ENCODE data around the gene PPP1R9B.
A peak's percentile ranks its signal among the peaks of the same experiment; 100 is the strongest.

Gene PPP1R9B

GRCh38 chr17:50128441-50129352, 21.8 kb downstream of the PPP1R9B start:
- peak overlapping the region; percentile 70; the same call in 1 of the 2 replicates for H3K9ac ChIP-seq (ENCODE audit: low read depth, low read length)
- peaks cover 39% of the 10 kb centered on the region for H3K4me1 ChIP-seq (ENCODE audit: insufficient read depth, low read length)
- H3K36me3 ChIP-seq (ENCODE audit: insufficient read depth, low read length): no peaks in the 10 kb centered on the region
- no peaks in the 10 kb centered on the region for H3K9me3 ChIP-seq (ENCODE audit: control insufficient read depth, insufficient read depth, low read length)

GRCh38 chr17:50127697-50128361, 22.6 kb downstream of the PPP1R9B start:
- Histone ChIP-seq H3K4me1 (ENCODE audit: insufficient read depth, low read length) (peaks cover 40% of the 10 kb centered on the region), H3K9me3 (ENCODE audit: control insufficient read depth, insufficient read depth, low read length) (no peaks in the 10 kb centered on the region), H3K9ac (ENCODE audit: low read depth, low read length) (peak overlapping the region; percentile 70; the same call in 1 of the 2 replicates), H3K36me3 (ENCODE audit: insufficient read depth, low read length) (no peaks in the 10 kb centered on the region)

- Histone ChIP-seq H3K9ac (ENCODE audit: low read depth, low read length) (no peak overlapping the region), H3K9me3 (ENCODE audit: control insufficient read depth, insufficient read depth, low read length) (no peaks in the 10 kb centered on the region), H3K4me1 (ENCODE audit: insufficient read depth, low read length) (peaks cover 31% of the 10 kb centered on the region), H3K36me3 (ENCODE audit: insufficient read depth, low read length) (no peaks in the 10 kb centered on the region)
Observed at GRCh38 chr17:50125420-50125997, 25.0 kb downstream of the PPP1R9B start.

- Histone ChIP-seq H3K9me3 (ENCODE audit: control insufficient read depth, insufficient read depth, low read length) (no peaks in the 10 kb centered on the region), H3K9ac (ENCODE audit: low read depth, low read length) (peak overlapping the region; percentile 9; the same call in 1 of the 2 replicates), H3K4me1 (ENCODE audit: insufficient read depth, low read length) (peaks cover 31% of the 10 kb centered on the region), H3K36me3 (ENCODE audit: insufficient read depth, low read length) (no peaks in the 10 kb centered on the region)
Observed at GRCh38 chr17:50123649-50124349, 26.7 kb downstream of the PPP1R9B start.

GRCh38 chr17:50122945-50123344, 27.5 kb downstream of the PPP1R9B start:
- Histone ChIP-seq H3K9me3 (ENCODE audit: control insufficient read depth, insufficient read depth, low read length) (no peaks in the 10 kb centered on the region), H3K36me3 (ENCODE audit: insufficient read depth, low read length) (no peaks in the 10 kb centered on the region), H3K4me1 (ENCODE audit: insufficient read depth, low read length) (peaks cover 29% of the 10 kb centered on the region), H3K9ac (ENCODE audit: low read depth, low read length) (no peak overlapping the region)

- Histone ChIP-seq H3K36me3 (ENCODE audit: insufficient read depth, low read length) (no peaks in the 10 kb centered on the region), H3K9me3 (ENCODE audit: control insufficient read depth, insufficient read depth, low read length) (no peaks in the 10 kb centered on the region), H3K9ac (ENCODE audit: low read depth, low read length) (no peak overlapping the region), H3K4me1 (ENCODE audit: insufficient read depth, low read length) (peaks cover 24% of the 10 kb centered on the region)
Observed at GRCh38 chr17:50120475-50121253, 29.8 kb downstream of the PPP1R9B start.

- Histone ChIP-seq H3K9ac (ENCODE audit: low read depth, low read length) (no peak overlapping the region), H3K9me3 (ENCODE audit: control insufficient read depth, insufficient read depth, low read length) (no peaks in the 10 kb centered on the region), H3K4me1 (ENCODE audit: insufficient read depth, low read length) (peaks cover 21% of the 10 kb centered on the region), H3K36me3 (ENCODE audit: insufficient read depth, low read length) (no peaks in the 10 kb centered on the region)
Observed at GRCh38 chr17:50118828-50119218, 31.7 kb downstream of the PPP1R9B start.

GRCh38 chr17:50118076-50118827, 32.2 kb downstream of the PPP1R9B start:
- Histone ChIP-seq H3K9me3 (ENCODE audit: control insufficient read depth, insufficient read depth, low read length) (no peaks in the 10 kb centered on the region), H3K9ac (ENCODE audit: low read depth, low read length) (no peak overlapping the region; the same call in 1 of the 2 replicates), H3K4me1 (ENCODE audit: insufficient read depth, low read length) (peaks cover 15% of the 10 kb centered on the region), H3K36me3 (ENCODE audit: insufficient read depth, low read length) (no peaks in the 10 kb centered on the region)

- H3K9ac ChIP-seq (ENCODE audit: low read depth, low read length): peak overlapping the region; percentile 55; the same call in 1 of the 2 replicates
- H3K36me3 ChIP-seq (ENCODE audit: insufficient read depth, low read length): no peaks in the 10 kb centered on the region
- no peaks in the 10 kb centered on the region for H3K9me3 ChIP-seq (ENCODE audit: control insufficient read depth, insufficient read depth, low read length)
- H3K4me1 ChIP-seq (ENCODE audit: insufficient read depth, low read length): peaks cover 9% of the 10 kb centered on the region; the same call in 1 of the 2 replicates
Observed at GRCh38 chr17:50117202-50118051, 33.0 kb downstream of the PPP1R9B start.

- H3K9me3 ChIP-seq (ENCODE audit: control insufficient read depth, insufficient read depth, low read length): no peaks in the 10 kb centered on the region
- peaks cover 19% of the 10 kb centered on the region for H3K4me1 ChIP-seq (ENCODE audit: insufficient read depth, low read length)
- no peaks in the 10 kb centered on the region for H3K36me3 ChIP-seq (ENCODE audit: insufficient read depth, low read length)
- no peak overlapping the region for H3K9ac ChIP-seq (ENCODE audit: low read depth, low read length)
Observed at GRCh38 chr17:50115756-50116155, 34.7 kb downstream of the PPP1R9B start.

GRCh38 chr17:50114849-50115357, 35.6 kb downstream of the PPP1R9B start:
- Histone ChIP-seq H3K9me3 (ENCODE audit: control insufficient read depth, insufficient read depth, low read length) (no peaks in the 10 kb centered on the region), H3K36me3 (ENCODE audit: insufficient read depth, low read length) (no peaks in the 10 kb centered on the region), H3K9ac (ENCODE audit: low read depth, low read length) (no peak overlapping the region), H3K4me1 (ENCODE audit: insufficient read depth, low read length) (peaks cover 19% of the 10 kb centered on the region)

- Histone ChIP-seq H3K9me3 (ENCODE audit: control insufficient read depth, insufficient read depth, low read length) (no peaks in the 10 kb centered on the region), H3K36me3 (ENCODE audit: insufficient read depth, low read length) (no peaks in the 10 kb centered on the region), H3K4me1 (ENCODE audit: insufficient read depth, low read length) (peaks cover 19% of the 10 kb centered on the region), H3K9ac (ENCODE audit: low read depth, low read length) (no peak overlapping the region)
Observed at GRCh38 chr17:50114401-50114800, 36.1 kb downstream of the PPP1R9B start.

Data from ES-I3 (cell line).